HL-60 (cell line): ENCODE data around the gene HPSE2.

Experiments
- CTCF ChIP-seq: IDR thresholded peaks from one replicate; pipeline ENCODE4 v1.5.1; 2011; ENCODE audit warnings: low read length, control low read depth, inconsistent platforms; ENCODE audit not compliant: insufficient read depth
- GABPA ChIP-seq: IDR thresholded peaks from 2 replicates; pipeline ENCODE4 v1.6.1; 2012; ENCODE audit warnings: low read depth
- POLR2AphosphoS5 ChIP-seq: IDR thresholded peaks from 2 replicates; pipeline ENCODE4 v1.6.1; 2012; ENCODE audit warnings: low read depth
- SPI1 ChIP-seq: IDR thresholded peaks from 2 replicates; pipeline ENCODE4 v1.6.1; 2012; ENCODE audit warnings: low read depth, mild to moderate bottlenecking, borderline replicate concordance

- no peak for TF ChIP-seq CTCF
- TF ChIP-seq GABPA = no peak
- TF ChIP-seq SPI1 = no peak
- no peak for TF ChIP-seq POLR2AphosphoS5
These were observed 671.8 kb downstream of the HPSE2 start for GRCh38 chr10:98563811-98564210.
